ENCODE data around the gene OBSL1.

GRCh38 chr2:219555956-219556355 lies 15.4 kb downstream of the OBSL1 start:
- TF ChIP-seq POLR2A (IDR thresholded peaks at IDR 0.05) = no peak
- TF ChIP-seq CTCF (IDR thresholded peaks at IDR 0.05) = no peak
